ENCODE measurements around the gene ESPN.

DNA sequence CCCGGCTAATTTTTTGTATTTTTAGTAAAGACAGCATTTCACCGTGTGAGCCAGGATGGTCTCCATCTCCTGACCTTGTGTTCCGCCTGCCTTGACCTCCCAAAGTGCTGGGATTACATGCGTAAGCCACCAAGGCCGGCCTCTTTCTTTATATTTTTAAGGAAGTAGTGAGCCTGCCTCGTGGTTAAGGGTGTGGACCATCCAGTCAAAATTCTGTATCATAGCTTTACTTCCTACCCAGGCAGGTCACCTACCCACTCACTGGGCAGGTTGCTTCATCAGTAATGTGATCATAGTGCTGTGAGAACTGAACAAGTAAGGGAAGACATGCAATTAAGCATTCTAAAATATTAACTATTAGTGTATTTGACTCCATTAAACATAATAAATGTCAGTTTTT lies 22.9 kb upstream of the ESPN start:
- TF ChIP-seq USF2 (IDR thresholded peaks at IDR 0.05; ENCODE audit: low read depth, low read length) (no peak), CEBPB (IDR thresholded peaks at IDR 0.05; ENCODE audit: low read depth, low read length) (no peak), RCOR1 (IDR thresholded peaks at IDR 0.05; ENCODE audit: insufficient replicate concordance, low read length) (no peak)
